Measurements from ENCODE around the gene RETREG1.
"Not testable (repeated sequence)": the region's sequence is repeated elsewhere in the genome, so short reads cannot be mapped to it uniquely, and the experiment has no call there.

The RETREG1 gene

GRCh38 chr5:16542236-16542635 lies 74.6 kb downstream of the RETREG1 start:
- Histone ChIP-seq H4K20me1 (ENCODE audit: insufficient read depth, low read length) (no peaks in the 10 kb centered on the region), H3F3A (ENCODE audit: insufficient read depth, low read length) (no peaks in the 10 kb centered on the region), H3K27ac (ENCODE audit: low read length) (no peak overlapping the region), H3K4me3 (ENCODE audit: low read length) (no peak overlapping the region), H3K79me2 (ENCODE audit: low read length) (no peaks in the 10 kb centered on the region), H3K9me3 (replicated peaks; ENCODE audit: insufficient read depth, low read length) (no peaks in the 10 kb centered on the region), H3K9ac (ENCODE audit: low read length) (no peak overlapping the region), H2AFZ (ENCODE audit: low read length) (no peak overlapping the region), H3K36me3 (replicated peaks; ENCODE audit: insufficient read depth, low read length) (no peaks in the 10 kb centered on the region), H3K9me2 (replicated peaks; ENCODE audit: insufficient read depth, low read length) (no peaks in the 10 kb centered on the region), H3K4me1 (ENCODE audit: low read length) (no peaks in the 10 kb centered on the region), H3K4me2 (ENCODE audit: low read depth, low read length) (no peak overlapping the region), H3K27me3 (replicated peaks; ENCODE audit: insufficient read depth, low read length) (no peaks in the 10 kb centered on the region)
- TF ChIP-seq EZH2 (optimal IDR thresholded peaks at IDR 0.05; ENCODE audit: low read depth, low read length): no peak
- DNase-seq: no peak

GRCh38 chr5:16541592-16541991 lies 75.2 kb downstream of the RETREG1 start:
- H3K36me3 ChIP-seq (replicated peaks; ENCODE audit: insufficient read depth, low read length); H2AFZ ChIP-seq (ENCODE audit: low read length); H3K4me2 ChIP-seq (ENCODE audit: low read depth, low read length); H4K20me1 ChIP-seq (ENCODE audit: insufficient read depth, low read length); H3K9ac ChIP-seq (ENCODE audit: low read length); H3K79me2 ChIP-seq (ENCODE audit: low read length); H3K27ac ChIP-seq (ENCODE audit: low read length); H3K9me3 ChIP-seq (replicated peaks; ENCODE audit: insufficient read depth, low read length); H3K4me3 ChIP-seq (ENCODE audit: low read length); DNase-seq; H3F3A ChIP-seq (ENCODE audit: insufficient read depth, low read length); H3K4me1 ChIP-seq (ENCODE audit: low read length); H3K9me2 ChIP-seq (replicated peaks; ENCODE audit: insufficient read depth, low read length); H3K27me3 ChIP-seq (replicated peaks; ENCODE audit: insufficient read depth, low read length): not testable (repeated sequence)

- no peak overlapping the region for H3K4me3 ChIP-seq (ENCODE audit: low read length)
- H3K79me2 ChIP-seq (ENCODE audit: low read length): no peaks in the 10 kb centered on the region
- no peaks in the 10 kb centered on the region for H3K4me1 ChIP-seq (ENCODE audit: low read length)
- H3K27ac ChIP-seq (ENCODE audit: low read length): no peak overlapping the region
- TF ChIP-seq CTCF (IDR thresholded peaks at IDR 0.05; ENCODE audit: low read length): no peak
- H3K9me3 ChIP-seq (replicated peaks; ENCODE audit: insufficient read depth, low read length): no peaks in the 10 kb centered on the region
- H3K9ac ChIP-seq (ENCODE audit: low read length): no peak overlapping the region
- no peaks in the 10 kb centered on the region for H3K9me2 ChIP-seq (replicated peaks; ENCODE audit: insufficient read depth, low read length)
- no peak overlapping the region for H2AFZ ChIP-seq (ENCODE audit: low read length)
- no peak for DNase-seq
- no peak overlapping the region for H3K4me2 ChIP-seq (ENCODE audit: low read depth, low read length)
- H3K36me3 ChIP-seq (replicated peaks; ENCODE audit: insufficient read depth, low read length): no peaks in the 10 kb centered on the region
- no peaks in the 10 kb centered on the region for H3F3A ChIP-seq (ENCODE audit: insufficient read depth, low read length)
- H3K27me3 ChIP-seq (replicated peaks; ENCODE audit: insufficient read depth, low read length): no peaks in the 10 kb centered on the region
- no peaks in the 10 kb centered on the region for H4K20me1 ChIP-seq (ENCODE audit: insufficient read depth, low read length)
Observed at GRCh38 chr5:16540421-16540820, 76.4 kb downstream of the RETREG1 start.

- H3K4me3 ChIP-seq (ENCODE audit: low read length): no peak overlapping the region
Observed at GRCh38 chr5:16539169-16539666, 77.6 kb downstream of the RETREG1 start.

More at GRCh38 chr5:16539169-16539666, 77.6 kb downstream of the RETREG1 start:
- no peaks in the 10 kb centered on the region for H4K20me1 ChIP-seq (ENCODE audit: insufficient read depth, low read length)
- H3K4me2 ChIP-seq (ENCODE audit: low read depth, low read length): no peak overlapping the region
- no peaks in the 10 kb centered on the region for H3F3A ChIP-seq (ENCODE audit: insufficient read depth, low read length)
- no peaks in the 10 kb centered on the region for H3K4me1 ChIP-seq (ENCODE audit: low read length)
- no peaks in the 10 kb centered on the region for H3K9me3 ChIP-seq (replicated peaks; ENCODE audit: insufficient read depth, low read length)
- no peak overlapping the region for H3K9ac ChIP-seq (ENCODE audit: low read length)
- no peaks in the 10 kb centered on the region for H3K27me3 ChIP-seq (replicated peaks; ENCODE audit: insufficient read depth, low read length)
- no peak for TF ChIP-seq CTCF (IDR thresholded peaks at IDR 0.05; ENCODE audit: low read length)
- no peak for TF ChIP-seq EZH2 (optimal IDR thresholded peaks at IDR 0.05; ENCODE audit: low read depth, low read length)
- TF ChIP-seq EZH2phosphoT487 (IDR thresholded peaks at IDR 0.05; ENCODE audit: low read length): no peak
- no peak for DNase-seq
- no peaks in the 10 kb centered on the region for H3K9me2 ChIP-seq (replicated peaks; ENCODE audit: insufficient read depth, low read length)
- H2AFZ ChIP-seq (ENCODE audit: low read length): no peak overlapping the region
- no peaks in the 10 kb centered on the region for H3K79me2 ChIP-seq (ENCODE audit: low read length)
- no peaks in the 10 kb centered on the region for H3K36me3 ChIP-seq (replicated peaks; ENCODE audit: insufficient read depth, low read length)
- no peak overlapping the region for H3K27ac ChIP-seq (ENCODE audit: low read length)
